ENCODE results near the gene AUTS2.

AUTS2 gene

GRCh38 chr7:69893906-69894305 lies 295.6 kb downstream of the AUTS2 start:
- no peak for DNase-seq (ENCODE audit: low read depth in 2 of 2)

- no peak for DNase-seq (ENCODE audit: low read depth in 2 of 2)
Observed at GRCh38 chr7:69895446-69895845, 297.2 kb downstream of the AUTS2 start.

DNA sequence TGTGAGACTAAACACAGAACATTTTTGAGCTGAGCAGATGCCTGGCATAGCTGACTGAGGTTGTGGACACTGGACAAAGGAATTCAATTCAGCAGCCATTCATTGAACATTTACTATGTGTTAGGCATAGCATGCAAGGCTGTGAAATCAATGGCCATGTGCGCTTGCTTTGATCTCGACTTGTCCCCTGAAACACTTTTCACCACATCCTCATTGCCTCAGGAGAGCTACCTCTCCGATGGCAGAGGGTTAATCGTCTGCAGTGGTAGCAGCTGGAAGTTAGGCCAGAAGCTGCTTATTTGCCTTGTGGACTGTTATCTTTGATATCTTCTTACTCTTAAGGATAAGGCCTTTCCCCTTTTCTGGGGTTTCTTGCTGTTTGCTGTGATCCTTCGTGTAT lies 297.8 kb downstream of the AUTS2 start:
- no peak for DNase-seq (ENCODE audit: low read depth in 2 of 2)

- no peak for DNase-seq (ENCODE audit: low read depth in 2 of 2)
Observed at GRCh38 chr7:69898189-69898588, 299.9 kb downstream of the AUTS2 start.

DNA sequence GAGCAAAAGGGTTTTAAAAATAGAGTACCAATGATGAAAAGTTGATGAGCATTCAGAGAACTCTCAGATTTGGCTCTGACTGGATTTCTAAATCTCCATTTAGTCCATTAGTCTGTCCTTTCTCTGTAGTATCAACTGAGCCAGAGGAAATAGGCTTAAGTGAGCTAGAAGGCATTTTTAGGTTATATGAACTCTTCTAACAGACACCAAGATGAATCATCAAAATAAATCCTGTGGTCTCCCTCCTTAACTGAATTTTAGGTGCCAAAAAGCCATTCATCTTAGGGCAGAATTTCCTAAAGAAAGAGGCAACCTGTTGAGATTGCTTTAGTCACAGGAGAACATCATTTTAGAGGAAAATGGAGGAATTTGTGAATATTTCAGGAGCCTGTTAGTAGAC lies 305.1 kb downstream of the AUTS2 start:
- no peak for DNase-seq (ENCODE audit: low read depth in 2 of 2)

GRCh38 chr7:69906283-69906995 lies 308.2 kb downstream of the AUTS2 start:
- no peak for DNase-seq (ENCODE audit: low read depth in 2 of 2)

GRCh38 chr7:69907720-69908119 lies 309.4 kb downstream of the AUTS2 start:
- no peak for DNase-seq (ENCODE audit: low read depth in 2 of 2)

DNA sequence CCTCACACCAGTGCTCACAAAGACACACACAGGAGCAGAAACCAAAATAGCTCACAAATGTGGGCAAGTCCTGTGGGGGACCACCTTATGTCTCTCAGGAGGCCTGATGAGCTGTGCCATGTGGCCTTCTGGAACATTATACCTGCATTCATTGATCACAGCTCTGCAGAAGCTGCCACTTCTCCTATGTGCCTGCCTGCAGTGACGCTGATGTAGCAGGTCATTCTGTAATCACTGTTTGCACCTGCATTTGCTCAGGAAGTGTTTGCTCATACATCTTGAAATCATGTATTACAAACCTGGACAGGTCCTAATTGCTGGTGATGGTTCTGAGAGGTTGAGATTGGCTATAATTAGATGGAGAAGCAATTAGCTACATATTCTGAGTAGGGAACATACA lies 310.2 kb downstream of the AUTS2 start:
- no peak for DNase-seq (ENCODE audit: low read depth in 2 of 2)

DNA sequence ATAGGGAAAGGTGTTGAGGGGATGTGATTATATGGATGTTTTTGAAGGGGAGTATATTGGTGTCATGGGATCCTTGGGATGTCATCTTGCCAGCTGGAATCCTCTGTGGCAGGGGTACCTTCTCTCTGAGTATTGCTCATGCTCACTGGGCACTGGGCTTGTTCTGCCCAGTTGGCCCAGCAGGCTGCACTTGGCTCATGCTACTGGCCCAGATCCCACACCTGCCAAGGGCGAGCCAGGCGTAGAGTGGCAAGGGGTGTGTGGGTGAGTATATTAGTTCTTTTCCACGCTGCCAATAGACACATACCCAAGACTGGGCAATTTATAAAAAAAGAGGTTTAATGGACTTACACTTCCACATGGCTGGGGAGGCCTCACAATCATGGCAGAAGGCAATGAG lies 311.9 kb downstream of the AUTS2 start:
- no peak for DNase-seq (ENCODE audit: low read depth in 2 of 2)

DNA sequence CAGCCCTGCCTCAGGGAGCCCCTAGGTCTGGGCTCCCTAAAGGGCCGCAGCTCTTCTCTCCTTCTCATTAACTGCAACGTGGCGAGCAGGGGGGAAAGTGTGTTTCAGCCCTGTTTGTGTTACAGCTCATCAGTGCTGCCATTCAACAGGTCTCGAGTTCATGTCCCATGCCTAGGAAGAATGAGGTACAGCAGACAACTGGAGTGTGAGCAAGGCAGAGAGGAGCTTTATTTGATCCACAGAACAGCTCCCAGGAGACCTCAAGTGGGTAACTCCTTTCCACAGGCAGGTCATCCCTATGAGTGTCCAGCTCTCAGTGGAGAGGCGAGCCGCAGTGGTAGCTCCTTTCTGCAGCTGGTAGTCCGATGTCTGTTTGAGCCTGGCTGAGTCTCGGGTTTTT lies 313.1 kb downstream of the AUTS2 start:
- DNase-seq (ENCODE audit: low read depth in 2 of 2) = no peak

DNA sequence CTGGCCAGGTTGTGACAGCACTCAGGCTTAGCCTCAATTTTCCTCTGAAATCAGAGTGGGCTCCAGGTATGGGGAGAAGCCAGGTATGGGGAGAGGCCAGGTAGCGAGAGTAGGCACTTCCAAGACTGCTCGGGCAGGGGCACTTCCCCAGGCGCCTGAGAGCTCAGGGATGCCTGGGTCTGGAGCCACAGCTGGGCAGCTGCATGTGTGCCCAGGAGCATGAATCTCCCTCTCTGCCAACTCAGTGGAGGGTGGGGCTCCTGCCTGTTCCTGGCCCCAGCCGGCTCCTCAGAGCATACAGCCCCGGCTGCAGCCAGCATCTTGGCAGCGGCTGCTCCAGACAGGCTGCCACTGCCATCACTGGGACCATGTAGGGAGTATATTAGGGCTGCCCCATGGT lies 313.9 kb downstream of the AUTS2 start:
- no peak for DNase-seq (ENCODE audit: low read depth in 2 of 2)

GRCh38 chr7:69912846-69913245 lies 314.6 kb downstream of the AUTS2 start:
- no peak for DNase-seq (ENCODE audit: low read depth in 2 of 2)

GRCh38 chr7:69919426-69920111 lies 321.3 kb downstream of the AUTS2 start:
- no peak for DNase-seq (ENCODE audit: low read depth in 2 of 2)

DNA sequence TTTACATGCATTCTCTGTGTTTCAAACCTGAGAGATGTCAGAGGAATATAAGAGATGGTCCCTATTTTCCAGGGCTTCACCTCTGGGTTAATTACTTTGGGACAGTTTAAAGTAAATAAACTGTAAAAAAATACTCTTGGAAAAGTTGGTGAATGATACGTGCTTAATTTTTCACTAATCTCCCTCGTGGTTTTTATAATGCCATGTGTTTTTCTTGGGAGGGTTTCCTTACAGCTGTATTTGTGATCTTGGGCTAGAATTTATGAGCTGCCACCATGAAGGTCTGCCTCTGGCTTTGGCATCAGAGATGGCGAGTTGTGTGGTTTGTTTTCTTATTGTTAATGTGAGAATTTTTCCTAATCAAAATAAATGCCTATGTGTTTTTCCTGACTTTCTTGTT lies 322.5 kb downstream of the AUTS2 start:
- no peak for DNase-seq (ENCODE audit: low read depth in 2 of 2)

DNA sequence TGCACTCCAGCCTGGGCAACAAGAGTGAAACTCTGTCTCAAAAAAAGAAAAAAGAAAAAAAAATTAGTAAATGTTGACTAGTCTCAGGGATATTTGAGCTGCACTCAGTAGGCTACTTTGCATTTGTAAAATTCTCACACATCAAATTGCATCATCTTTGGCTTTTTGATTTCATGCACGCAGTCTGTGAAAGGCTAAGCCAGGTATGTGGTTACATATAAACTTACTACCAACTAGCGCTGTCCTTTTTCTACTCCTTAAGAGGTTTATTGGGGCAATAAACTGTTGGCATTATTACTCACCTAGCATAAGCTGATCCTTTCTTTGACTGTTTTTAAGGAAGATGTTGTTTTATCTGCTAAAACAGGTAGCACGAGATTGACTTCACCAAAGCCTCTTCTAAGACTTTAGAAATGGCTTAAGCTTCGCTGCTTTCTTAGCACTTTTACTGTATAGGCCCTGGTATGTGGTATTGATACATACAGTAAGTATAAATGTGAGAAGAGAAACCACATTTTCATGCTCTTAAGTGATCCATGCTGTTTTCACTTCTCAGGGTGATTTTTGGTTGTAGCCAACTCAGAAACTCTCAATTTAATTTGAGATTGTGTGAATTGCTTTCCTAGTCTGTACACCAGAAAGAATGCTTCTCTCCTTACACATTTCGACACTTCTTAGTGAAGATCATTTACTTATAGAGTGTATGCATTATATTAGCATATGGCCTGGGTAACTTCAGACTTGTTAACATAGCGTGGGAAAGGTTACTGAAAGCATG lies 323.9 kb downstream of the AUTS2 start:
- DNase-seq (ENCODE audit: low read depth in 2 of 2) = no peak

DNA sequence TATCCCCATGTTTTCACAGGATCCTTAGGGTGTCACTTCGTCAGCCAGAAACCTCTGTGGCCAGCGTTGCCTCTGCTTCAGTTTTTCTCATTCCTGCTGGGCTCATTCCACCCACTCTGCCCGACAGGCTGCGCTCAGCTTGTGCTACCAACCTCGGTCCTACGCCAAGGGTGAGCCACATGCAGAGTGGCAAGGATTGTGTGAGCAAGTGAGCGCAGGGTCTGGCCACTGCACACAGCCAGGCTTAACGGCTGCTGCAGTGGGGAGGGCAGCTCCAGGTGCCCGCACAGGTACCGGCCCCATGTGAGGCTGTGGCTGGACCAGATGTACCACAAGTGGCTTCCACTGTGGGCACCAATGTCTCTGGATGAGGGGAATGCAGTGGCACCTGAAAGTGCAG lies 329.2 kb downstream of the AUTS2 start:
- no peak for DNase-seq (ENCODE audit: low read depth in 2 of 2)

DNA sequence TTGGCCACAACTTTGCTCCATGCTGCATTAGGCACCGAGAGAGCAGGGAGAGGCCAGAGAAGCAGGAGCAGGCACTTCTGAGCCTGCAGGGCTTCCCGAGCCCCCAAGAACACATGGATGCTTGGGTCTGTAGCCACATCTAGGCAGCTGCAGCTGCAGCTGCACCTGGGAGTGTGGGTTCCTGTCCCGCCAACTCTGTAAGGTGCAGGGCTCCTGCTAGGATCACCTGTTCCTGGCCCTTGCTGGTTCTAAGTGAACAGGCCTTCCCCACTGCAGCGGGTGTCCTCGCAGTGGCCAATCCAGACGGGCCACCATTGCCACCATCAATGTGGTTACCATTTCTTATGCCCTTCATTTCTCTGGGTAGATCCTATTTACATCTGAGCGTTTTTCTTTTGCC lies 330.3 kb downstream of the AUTS2 start:
- no peak for DNase-seq (ENCODE audit: low read depth in 2 of 2)

DNA sequence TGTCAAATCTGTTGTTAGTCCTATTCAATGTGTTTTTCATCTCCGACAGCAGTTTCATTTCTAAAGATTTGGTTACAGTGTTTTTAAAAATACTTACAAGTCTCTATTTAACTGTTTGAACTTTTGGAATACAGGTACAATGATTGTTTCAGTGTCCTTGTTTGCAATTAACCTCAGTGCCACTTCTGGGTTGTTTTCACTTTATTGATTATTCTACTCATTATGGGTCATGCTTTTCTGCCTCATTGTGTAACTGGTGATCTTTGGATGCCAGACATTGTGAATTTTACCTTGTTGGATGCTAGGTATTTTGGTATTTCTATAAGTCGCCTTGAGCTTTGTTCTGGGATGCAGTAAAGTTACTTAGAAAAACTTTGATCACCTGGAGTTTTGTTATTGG lies 331.3 kb downstream of the AUTS2 start:
- no peak for DNase-seq (ENCODE audit: low read depth in 2 of 2)

- DNase-seq (ENCODE audit: low read depth in 2 of 2) = no peak
Observed at GRCh38 chr7:69932034-69932628, 333.9 kb downstream of the AUTS2 start.

GRCh38 chr7:69934144-69934903 lies 336.0 kb downstream of the AUTS2 start:
- no peak for DNase-seq (ENCODE audit: low read depth in 2 of 2)

DNA sequence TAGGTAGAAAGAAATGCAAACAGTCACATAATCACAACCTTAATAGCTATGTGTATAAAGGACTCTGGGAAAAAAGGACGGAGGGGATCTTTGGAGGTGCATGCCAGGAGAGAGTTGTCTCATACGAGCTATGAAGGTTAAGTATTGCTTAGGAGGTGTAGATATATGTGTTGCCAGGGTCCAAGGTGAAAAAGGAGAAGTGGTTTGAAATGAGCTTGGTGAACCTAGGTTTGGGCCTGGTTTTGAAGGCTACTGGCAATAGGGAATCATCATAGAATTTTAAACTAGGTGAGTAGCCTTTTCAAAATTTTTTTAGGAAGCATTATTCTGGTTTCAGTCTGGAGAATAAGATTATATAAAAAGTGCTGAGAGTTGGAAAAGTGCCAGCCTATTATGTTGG lies 336.8 kb downstream of the AUTS2 start:
- DNase-seq (ENCODE audit: low read depth in 2 of 2) = no peak

- DNase-seq (ENCODE audit: low read depth in 2 of 2) = no peak
Observed at GRCh38 chr7:69937097-69937496, 338.8 kb downstream of the AUTS2 start.
